Suprapubic skin (tissue), 3 donors: Measurements from ENCODE around the gene CLASP1.

Source experiments
- CTCF ChIP-seq, 2 donors: fragments of 200-600 bp in 1 of 2; fragments of 450-650 bp in 1 of 2; sonication (generic) in 1 of 2; IDR thresholded peaks; one replicate each; pipeline ENCODE4 v1.5.1; 2016 to 2019; ENCODE audit warnings: antibody characterized with exemption in 2 of 2, mild to moderate bottlenecking in 1 of 2, moderate library complexity in 1 of 2
- POLR2AphosphoS5 ChIP-seq, 3 donors: sonication (generic); formaldehyde crosslinking; IDR thresholded peaks; one replicate each; pipeline ENCODE4 v1.6.1; 2017; ENCODE audit warnings: antibody characterized with exemption in 3 of 3

DNA sequence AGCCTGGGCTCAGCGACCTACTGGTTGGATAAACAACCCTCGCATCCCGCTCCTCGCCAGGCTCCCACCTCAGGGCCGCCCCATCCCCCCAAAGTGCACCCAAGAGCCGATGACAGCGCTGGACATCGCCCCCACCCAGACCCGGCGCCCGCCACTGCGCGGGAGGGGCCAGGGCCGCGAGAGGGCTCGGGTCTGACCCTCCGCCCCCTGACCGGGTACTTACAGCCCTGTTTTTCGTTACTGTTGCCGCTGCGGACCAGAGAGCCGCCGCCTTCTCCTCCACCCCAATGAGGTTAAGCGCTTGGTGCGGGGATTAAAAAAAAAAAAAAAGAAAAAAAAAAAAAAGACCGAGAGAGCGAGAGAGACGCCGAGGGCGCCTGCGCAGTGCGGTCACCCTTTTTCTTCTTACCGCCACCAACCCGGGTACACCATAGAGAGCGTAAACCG lies at the start of gene CLASP1:
- no peak for TF ChIP-seq CTCF (IDR thresholded peaks at IDR 0.05)
- no peak for TF ChIP-seq POLR2AphosphoS5 (IDR thresholded peaks at IDR 0.05)
